ENCODE results near the gene STOX1. TPM values are rescaled to one million over a fixed set of nuclear protein-coding genes. Genes with fewer than 3 reads are reported as not detected.
"Not testable (repeated sequence)": the region's sequence is repeated elsewhere in the genome, so short reads cannot be mapped to it uniquely, and the experiment has no call there.

STOX1 gene
- total RNA-seq, 1 donor from 2014 or later = 53.9 TPM

DNA sequence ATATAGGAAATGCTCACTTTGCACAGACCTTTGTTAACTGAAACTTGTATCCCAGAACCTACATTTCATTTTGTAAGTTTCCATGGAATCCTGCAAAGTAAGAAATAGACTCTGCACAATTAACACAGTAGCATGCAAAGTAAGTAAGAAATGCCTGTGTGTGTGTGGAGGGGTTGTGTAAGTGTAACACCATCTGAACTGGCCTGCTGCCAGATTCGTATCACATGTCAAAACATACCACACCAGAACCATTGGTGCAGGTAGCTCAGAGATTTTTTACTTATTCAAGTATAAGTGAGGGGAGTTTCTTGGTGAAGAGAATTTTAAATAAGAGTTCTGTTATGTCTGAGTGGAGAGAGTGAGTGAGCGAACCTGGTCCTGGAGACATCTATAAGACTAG lies 110.8 kb downstream of the STOX1 start:
- Histone ChIP-seq H3K27me3 (no peaks in the 10 kb centered on the region), H3K9ac (no peak overlapping the region), H3K4me3 (no peak overlapping the region), H3K9me3 (ENCODE audit: low read depth) (no peaks in the 10 kb centered on the region), H3K79me2 (ENCODE audit: low read depth) (no peaks in the 10 kb centered on the region), H3F3A (ENCODE audit: low read depth) (no peaks in the 10 kb centered on the region), H3K4me2 (no peak overlapping the region), H3K27ac (no peak overlapping the region), H3K4me1 (no peaks in the 10 kb centered on the region), H2AFZ (replicated peaks) (no peak overlapping the region), H4K20me1 (ENCODE audit: low read depth) (no peaks in the 10 kb centered on the region), H3K36me3 (peaks cover 29% of the 10 kb centered on the region)
- DNase-seq (ENCODE audit: low spot score) = no peak
- Mint-ChIP-seq H3K4me1 (no peaks in the 10 kb centered on the region), H3K9me3 (no peaks in the 10 kb centered on the region), H3K4me3 (no peak overlapping the region), H3K27ac (no peak overlapping the region), H3K27me3 (ENCODE audit: insufficient read depth, low read depth) (no peaks in the 10 kb centered on the region), H3K36me3 (peaks cover 12% of the 10 kb centered on the region)
- TF ChIP-seq, protein P1, sequence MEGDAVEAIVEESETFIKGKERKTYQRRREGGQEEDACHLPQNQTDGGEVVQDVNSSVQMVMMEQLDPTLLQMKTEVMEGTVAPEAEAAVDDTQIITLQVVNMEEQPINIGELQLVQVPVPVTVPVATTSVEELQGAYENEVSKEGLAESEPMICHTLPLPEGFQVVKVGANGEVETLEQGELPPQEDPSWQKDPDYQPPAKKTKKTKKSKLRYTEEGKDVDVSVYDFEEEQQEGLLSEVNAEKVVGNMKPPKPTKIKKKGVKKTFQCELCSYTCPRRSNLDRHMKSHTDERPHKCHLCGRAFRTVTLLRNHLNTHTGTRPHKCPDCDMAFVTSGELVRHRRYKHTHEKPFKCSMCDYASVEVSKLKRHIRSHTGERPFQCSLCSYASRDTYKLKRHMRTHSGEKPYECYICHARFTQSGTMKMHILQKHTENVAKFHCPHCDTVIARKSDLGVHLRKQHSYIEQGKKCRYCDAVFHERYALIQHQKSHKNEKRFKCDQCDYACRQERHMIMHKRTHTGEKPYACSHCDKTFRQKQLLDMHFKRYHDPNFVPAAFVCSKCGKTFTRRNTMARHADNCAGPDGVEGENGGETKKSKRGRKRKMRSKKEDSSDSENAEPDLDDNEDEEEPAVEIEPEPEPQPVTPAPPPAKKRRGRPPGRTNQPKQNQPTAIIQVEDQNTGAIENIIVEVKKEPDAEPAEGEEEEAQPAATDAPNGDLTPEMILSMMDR (IDR thresholded peaks at IDR 0.05) = no peak
- TF ChIP-seq EZH2 (IDR thresholded peaks at IDR 0.05) = no peak

DNA sequence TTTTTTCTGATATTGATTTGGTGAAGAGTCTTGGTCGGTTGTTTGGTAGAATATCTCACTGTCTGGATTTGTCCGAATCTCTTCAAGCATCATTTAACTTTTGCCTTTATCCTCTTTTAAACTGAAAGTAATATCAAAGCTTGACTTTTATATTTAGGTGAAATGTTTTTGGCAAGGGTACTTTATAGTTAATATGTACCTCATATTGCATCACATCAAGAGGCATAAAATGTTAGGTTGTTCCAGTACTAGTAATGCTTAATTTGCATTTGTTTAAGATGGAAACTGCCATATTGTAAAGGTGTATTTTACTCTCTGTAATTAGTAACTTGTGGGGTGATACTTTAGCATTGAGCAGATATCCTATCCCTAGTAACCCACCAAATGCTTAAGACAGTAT lies 111.6 kb downstream of the STOX1 start:
- peaks cover 6% of the 10 kb centered on the region for H3F3A ChIP-seq (ENCODE audit: low read depth)
- no peak overlapping the region for H3K4me2 ChIP-seq
- no peaks in the 10 kb centered on the region for H3K27me3 ChIP-seq
- H4K20me1 ChIP-seq (ENCODE audit: low read depth) = no peaks in the 10 kb centered on the region
- H3K4me3 ChIP-seq = no peak overlapping the region
- DNase-seq (ENCODE audit: low spot score) = no peak
- Mint-ChIP-seq H3K27me3 (ENCODE audit: insufficient read depth, low read depth) (no peaks in the 10 kb centered on the region), H3K36me3 (peaks cover 12% of the 10 kb centered on the region), H3K4me1 (no peaks in the 10 kb centered on the region), H3K27ac (no peak overlapping the region), H3K9me3 (no peaks in the 10 kb centered on the region), H3K4me3 (no peak overlapping the region)
- H3K79me2 ChIP-seq (ENCODE audit: low read depth) = no peaks in the 10 kb centered on the region
- H3K4me1 ChIP-seq = no peaks in the 10 kb centered on the region
- H3K27ac ChIP-seq = no peak overlapping the region
- H2AFZ ChIP-seq (replicated peaks) = no peak overlapping the region
- peaks cover 35% of the 10 kb centered on the region for H3K36me3 ChIP-seq
- no peak overlapping the region for H3K9ac ChIP-seq
- H3K9me3 ChIP-seq (ENCODE audit: low read depth) = no peaks in the 10 kb centered on the region
- no peak for TF ChIP-seq EZH2phosphoT487 (IDR thresholded peaks at IDR 0.05)
- TF ChIP-seq, protein P1 (IDR thresholded peaks at IDR 0.05) = no peak
- no peak for TF ChIP-seq EZH2 (IDR thresholded peaks at IDR 0.05)

DNA sequence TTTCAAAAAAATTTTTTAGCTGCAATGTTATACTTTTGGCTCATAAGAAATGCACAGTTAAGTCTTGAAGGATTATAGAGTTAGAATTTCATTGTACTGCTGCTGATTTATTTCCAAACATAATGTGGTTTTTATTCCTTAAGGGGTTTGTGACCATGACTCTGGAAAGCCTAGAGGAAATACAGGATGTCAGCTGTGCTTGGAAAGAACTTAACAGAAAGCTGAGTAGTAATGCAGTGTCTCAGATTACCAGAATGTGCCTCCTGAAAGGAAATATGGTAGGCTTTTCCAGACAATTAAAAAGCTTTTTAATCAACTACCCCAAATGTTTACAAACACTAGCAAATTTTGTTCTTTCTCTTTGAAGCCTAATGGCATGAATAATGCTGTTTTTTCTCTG lies 113.6 kb downstream of the STOX1 start:
- H3K4me1 Mint-ChIP-seq = not testable (repeated sequence)

More for the DNA sequence above, 113.6 kb downstream of the STOX1 start:
- not testable (repeated sequence) for DNase-seq (ENCODE audit: low spot score); H3K9ac ChIP-seq; H4K20me1 ChIP-seq (ENCODE audit: low read depth); H3K79me2 ChIP-seq (ENCODE audit: low read depth); H3K27me3 Mint-ChIP-seq (ENCODE audit: insufficient read depth, low read depth); H3F3A ChIP-seq (ENCODE audit: low read depth); H3K4me1 ChIP-seq; H3K36me3 Mint-ChIP-seq; H3K27me3 ChIP-seq; H3K27ac Mint-ChIP-seq; H3K4me3 ChIP-seq; H3K27ac ChIP-seq; H2AFZ ChIP-seq (replicated peaks); H3K9me3 ChIP-seq (ENCODE audit: low read depth); H3K9me3 Mint-ChIP-seq; H3K4me3 Mint-ChIP-seq; H3K4me2 ChIP-seq
- H3K36me3 ChIP-seq = peaks cover 27% of the 10 kb centered on the region

Small RNA genes within 50 kb of the gene (small RNA-seq; reads per million reads assigned to genes)
- gene RNU6-571P = not detected
- not detected for gene RNU6-697P

Other genes with a start within 250 kb of the STOX1 start
- 92.7 and 141 TPM in 2 replicates for gene CCAR1, start 106.3 kb upstream of the STOX1 start, total RNA-seq (ENCODE audit: low replicate concordance)
- 75.2 and 110 TPM in 2 replicates for gene DDX50, start 73.8 kb downstream of the STOX1 start, total RNA-seq (ENCODE audit: low replicate concordance)
- gene DDX21, start 128.6 kb downstream of the STOX1 start, total RNA-seq (ENCODE audit: low replicate concordance) = 51.2 and 69.9 TPM in 2 replicates
- 27.3 and 44.9 TPM in 2 replicates for gene KIFBP, start 161.3 kb downstream of the STOX1 start, total RNA-seq (ENCODE audit: low replicate concordance)